GM12878 (cell line): ENCODE results near the gene WSCD1. TPM values are rescaled to one million over a fixed set of nuclear protein-coding genes. Genes with fewer than 3 reads are reported as not detected.

Experiments
- ATAC-seq: fragments of 200-7000 bp; cut with Tn5 transposase; 3 replicates; pipeline ENCODE4 v1.9.1; 2020; ENCODE audit warnings: mild to moderate bottlenecking, moderate library complexity
- BruUV-seq: library from RNA; stranded (reverse); fragments of 400-500 nt; replicated peaks from 2 replicates; lab custom pipeline; 2021; lab: Mats Ljungman, UMichigan
- CTCF ChIA-PET: fragments of 300-600 bp; sonication (Branson Sonifier 250); formaldehyde crosslinking; extraction: SDS; loops from one replicate; lab custom pipeline; 2021; ENCODE audit warnings: inconsistent platforms; lab: Yijun Ruan, JAX
- POLR2A ChIA-PET: fragments of 350-600 bp; formaldehyde crosslinking; extraction: SDS; loops from one replicate; lab custom pipeline; 2021; ENCODE audit warnings: inconsistent platforms; lab: Charles Lee
- RAD21 ChIA-PET: fragments of 300-600 bp; sonication (Branson Sonifier 250); formaldehyde crosslinking; loops from one replicate; lab custom pipeline; 2023; ENCODE audit warnings: antibody characterized with exemption; ENCODE audit not compliant: unreplicated experiment; lab: Charles Lee
- SMC1A ChIA-PET: fragments of 300-600 bp; sonication (Branson Sonifier 250); formaldehyde crosslinking; loops from one replicate; lab custom pipeline; 2023; ENCODE audit not compliant: unreplicated experiment, uncharacterized antibody; lab: Charles Lee
- DNase-seq: peaks from one replicate; pipeline ENCODE4 v3.0.0-alpha.2; 2011; ENCODE audit warnings: low read depth, low spot score
- FAIRE-seq: peaks from 3 replicates; lab custom pipeline; 2011; peaks lifted over from hg19 to GRCh38; lab: Jason Lieb, UNC
- H2AFZ ChIP-seq: 2 replicates; pipeline ENCODE4 v1.6.0; 2011; ENCODE audit warnings: low read depth, low read length, control low read depth; ENCODE audit not compliant: control insufficient read depth
- H3K27ac ChIP-seq: 2 replicates; pipeline ENCODE4 v1.5.1; 2011; ENCODE audit warnings: control low read depth; ENCODE audit not compliant: control insufficient read depth, insufficient read depth
- H3K27me3 ChIP-seq, 2 experiments: replicated peaks in 1 of 2; 2 replicates each; pipeline versions ENCODE4 v1.6.0 to v1.6.1; 2011; ENCODE audit warnings: low read length in 1 of 2; ENCODE audit not compliant: control insufficient read depth in 2 of 2, insufficient read depth in 2 of 2
- H3K36me3 ChIP-seq, 2 experiments: 2 replicates each; pipeline ENCODE4 v1.5.1; 2011; ENCODE audit warnings: low read length in 1 of 2; ENCODE audit not compliant: control insufficient read depth in 2 of 2, insufficient read depth in 2 of 2
- H3K4me1 ChIP-seq: 2 replicates; pipeline ENCODE4 v1.6.1; 2011; ENCODE audit warnings: mild to moderate bottlenecking, low read length, moderate library complexity, mixed read lengths; ENCODE audit not compliant: control insufficient read depth, insufficient read depth
- H3K4me2 ChIP-seq: 2 replicates; pipeline ENCODE4 v1.6.0; 2011; ENCODE audit warnings: control low read depth; ENCODE audit not compliant: control insufficient read depth, insufficient read depth
- H3K4me3 ChIP-seq: fragments of 200-600 bp; sonication (generic); 2 replicates; pipeline ENCODE4 v1.5.1; 2016
- H3K79me2 ChIP-seq: 2 replicates; pipeline ENCODE4 v1.6.0; 2011; ENCODE audit warnings: low read length; ENCODE audit not compliant: control insufficient read depth, insufficient read depth
- H3K9ac ChIP-seq: 2 replicates; pipeline ENCODE4 v1.8.0; 2011; ENCODE audit warnings: low read length, control low read depth, mixed read lengths; ENCODE audit not compliant: control insufficient read depth, insufficient read depth
- H3K9me3 ChIP-seq: replicated peaks from 3 replicates; pipeline ENCODE4 v1.5.1; 2011; ENCODE audit warnings: mild to moderate bottlenecking, low read length; ENCODE audit not compliant: control insufficient read depth, insufficient read depth
- H4K20me1 ChIP-seq: 2 replicates; pipeline ENCODE4 v1.6.0; 2011; ENCODE audit not compliant: control insufficient read depth, insufficient read depth
- BHLHE40 ChIP-seq, 2 experiments: fragments of 450-650 bp in 1 of 2; IDR thresholded peaks; 2 replicates each; pipeline ENCODE4 v1.6.1; 2011 to 2017; ENCODE audit warnings: low read depth in 2 of 2, borderline replicate concordance in 1 of 2, improper control_type of control experiment in 1 of 2, low read length in 1 of 2, mild to moderate bottlenecking in 1 of 2
- FOXK2 ChIP-seq: fragments of 450-650 bp; IDR thresholded peaks from 2 replicates; pipeline ENCODE4 v1.6.1; 2017; ENCODE audit warnings: mild to moderate bottlenecking, moderate library complexity
- FOXM1 ChIP-seq: IDR thresholded peaks from 2 replicates; pipeline ENCODE4 v1.6.1; 2012; ENCODE audit warnings: low read depth, mild to moderate bottlenecking, inconsistent platforms, low read length, moderate library complexity
- GABPA ChIP-seq: IDR thresholded peaks from 2 replicates; pipeline ENCODE4 v1.6.1; 2014; ENCODE audit warnings: antibody characterized with exemption, low read depth, mild to moderate bottlenecking, inconsistent platforms
- GATAD2B ChIP-seq: fragments of 450-650 bp; conservative IDR thresholded peaks from 2 replicates; pipeline ENCODE4 v1.6.1; 2017; ENCODE audit warnings: low read depth, mild to moderate bottlenecking, moderate library complexity
- KAT2A ChIP-seq: conservative IDR thresholded peaks from 2 replicates; pipeline ENCODE4 v1.6.1; 2011; ENCODE audit warnings: low read depth, low read length; ENCODE audit not compliant: control insufficient read depth
- NBN ChIP-seq: fragments of 450-650 bp; IDR thresholded peaks from 2 replicates; pipeline ENCODE4 v1.6.1; 2016
- NFXL1 ChIP-seq: fragments of 450-650 bp; IDR thresholded peaks from 2 replicates; pipeline ENCODE4 v1.6.1; 2017; ENCODE audit warnings: antibody characterized with exemption, mild to moderate bottlenecking, borderline replicate concordance
- NR2C2 ChIP-seq: IDR thresholded peaks from 2 replicates; pipeline ENCODE4 v1.6.1; 2011; ENCODE audit warnings: borderline replicate concordance, low read depth; ENCODE audit not compliant: control insufficient read depth, insufficient read length
- PAX5 ChIP-seq: IDR thresholded peaks from 2 replicates; pipeline ENCODE4 v1.6.1; 2011; ENCODE audit warnings: low read depth, low read length, borderline replicate concordance
- RBBP5 ChIP-seq: fragments of 200-600 bp; sonication (generic); conservative IDR thresholded peaks from 2 replicates; pipeline ENCODE4 v1.6.1; 2016
- SMC3 ChIP-seq: IDR thresholded peaks from 2 replicates; pipeline ENCODE4 v1.6.1; 2011; ENCODE audit warnings: low read length, improper control_type of control experiment, borderline replicate concordance
- SREBF1 ChIP-seq: IDR thresholded peaks from 2 replicates; pipeline ENCODE4 v1.6.1; 2012; ENCODE audit warnings: mild to moderate bottlenecking, low read length
- STAT1 ChIP-seq: fragments of 450-650 bp; conservative IDR thresholded peaks from 2 replicates; pipeline ENCODE4 v1.6.1; 2014; ENCODE audit warnings: antibody characterized with exemption, mild to moderate bottlenecking
- YBX1 ChIP-seq: fragments of 450-650 bp; IDR thresholded peaks from 2 replicates; pipeline ENCODE4 v1.6.1; 2016; ENCODE audit warnings: antibody characterized with exemption
- ZNF384 ChIP-seq: IDR thresholded peaks from 2 replicates; pipeline ENCODE4 v1.6.1; 2012; ENCODE audit warnings: low read depth, mild to moderate bottlenecking, low read length, improper control_type of control experiment, borderline replicate concordance
- ZSCAN29 ChIP-seq: fragments of 450-650 bp; IDR thresholded peaks from 2 replicates; pipeline ENCODE4 v1.6.1; 2017; ENCODE audit warnings: mild to moderate bottlenecking, moderate library complexity
- WGBS: methylation state at CpG from one replicate; pipeline ENCODE4 v1.1.6; 2016; ENCODE audit warnings: low lambda C conversion rate; ENCODE audit not compliant: insufficient replicate concordance, insufficient coverage; ENCODE audit errors: missing lambda C conversion rate; 5-methylcytosine and 5-hydroxymethylcytosine counted together
- in situ Hi-C: fragments of 300-500 bp; cut with MboI; formaldehyde crosslinking; loops from 9 replicates; pipeline ENCODE4 v1.14.3; 2018; ENCODE audit warnings: mixed read lengths
- intact Hi-C: fragments of 100-400 bp; cut with micrococcal nuclease; formaldehyde crosslinking; loops from one replicate; pipeline ENCODE4 v1.14.2; 2022; ENCODE audit not compliant: unreplicated experiment
- polyA plus RNA-seq, 11 experiments: library from polyadenylated mRNA; depleted of rRNA in 4 of 11; unstranded in 6 of 11; stranded (reverse) in 5 of 11; fragments of >200 nt; fragmentation: Nextera tagmentation in 4 of 11; fragmentation: Illumina TruSeq in 1 of 11; extraction: Ambion mirVana in 4 of 11; extraction: Trizol in 1 of 11; gene quantifications; 1 replicate in 1 of 11; 2 replicates in 10 of 11; pipeline versions ENCODE4 v1.2.1 to v1.2.3, GENCODE V29; 2011 to 2016; ENCODE audit warnings: inconsistent platforms in 2 of 11, missing spikeins in 2 of 11, low read depth in 1 of 11
- total RNA-seq, 4 experiments: library from RNA; depleted of rRNA in 3 of 4; stranded (reverse); fragments of >200 nt in 3 of 4; fragmentation: Illumina TruSeq in 1 of 4; extraction: Trizol in 1 of 4; gene quantifications; 2 replicates each; pipeline versions ENCODE4 v1.2.1 to v1.2.3, GENCODE V29; 2013 to 2021

Gene WSCD1
- total and polyA plus RNA-seq, 10 of the 15 experiments (the other 5 are each of a cell fraction or from before 2014, with no cell fraction given), result 0.01 to 0.16 TPM; not detected in 8

DNA sequence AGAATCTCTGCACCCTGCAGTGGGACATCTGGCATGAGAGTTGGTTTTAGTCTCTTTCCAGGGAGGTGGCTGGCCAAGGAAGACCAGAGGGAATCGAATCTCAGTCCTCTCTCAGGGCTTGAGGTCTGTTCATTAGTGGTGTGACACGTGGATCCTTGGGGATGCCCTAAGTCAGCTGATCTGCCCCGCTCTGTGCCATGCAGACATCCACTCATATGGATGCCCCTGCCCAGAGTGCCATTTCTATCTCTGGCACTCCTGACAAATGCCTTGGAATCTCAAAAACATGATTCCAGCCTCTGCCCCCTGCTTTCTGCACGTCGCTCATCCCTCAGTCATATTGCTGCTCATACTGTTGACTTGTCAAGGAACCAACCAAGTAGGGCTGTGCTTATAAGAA is 38.8 kb downstream of the WSCD1 start:
- no TSS peak for BruUV-seq
- POLR2A ChIA-PET, result no interaction called here
- in situ Hi-C loops, result no loop called here
- CTCF ChIA-PET, result no interaction called here
- Histone ChIP-seq H3K4me3 (no peak overlapping the region), H3K27ac (no peak overlapping the region), H2AFZ (no peak overlapping the region), H3K9me3 (no peaks in the 10 kb centered on the region)
- FAIRE-seq, result no peak
- SMC1A ChIA-PET, result no interaction called here
- TF ChIP-seq GABPA, result no peak
- TF ChIP-seq NBN, result no peak
- no peak for TF ChIP-seq BHLHE40 (IDR thresholded peaks at IDR 0.05; ENCODE audit: borderline replicate concordance in 1 of 2, low read depth in 2 of 2, low read length in 1 of 2)
- no peak for TF ChIP-seq ZSCAN29
- no peak for TF ChIP-seq SREBF1
- TF ChIP-seq STAT1, result no peak
- no peak for TF ChIP-seq SMC3
- TF ChIP-seq KAT2A, result no peak
- TF ChIP-seq RBBP5, result no peak
- TF ChIP-seq, all 136 proteins: peak for 0
- Histone ChIP-seq H3K36me3 (no peaks in the 10 kb centered on the region), H3K4me2 (no peak overlapping the region), H3K79me2 (no peaks in the 10 kb centered on the region), H3K27me3 (no peaks in the 10 kb centered on the region; a peak in 1 of 4 replicates), H4K20me1 (no peaks in the 10 kb centered on the region), H3K4me1 (peaks cover 14% of the 10 kb centered on the region), H3K9ac (no peak overlapping the region)
- intact Hi-C loops, result no loop called here
- 29% methylated on average over 5 of the region's 5 CpGs for WGBS
- RAD21 ChIA-PET, result no interaction called here
- DNase-seq, result no peak
- no peak for ATAC-seq

- H3K79me2 ChIP-seq, result no peaks in the 10 kb centered on the region
- TF ChIP-seq NFXL1, result no peak
- no peak for TF ChIP-seq YBX1
- TF ChIP-seq KAT2A, result no peak
- no peak for TF ChIP-seq GATAD2B
- TF ChIP-seq ZNF384, result no peak
- TF ChIP-seq FOXM1, result no peak
- TF ChIP-seq FOXK2, result no peak
- TF ChIP-seq PAX5, result no peak
- TF ChIP-seq NR2C2, result no peak
- TF ChIP-seq, all 136 proteins: peak for 0
- intact Hi-C loops (no loop called here), in situ Hi-C loops (no loop called here)
- no peak overlapping the region for H3K4me2 ChIP-seq
- BruUV-seq, result no TSS peak
- H3K9me3 ChIP-seq, result no peaks in the 10 kb centered on the region
- no peak for ATAC-seq
- POLR2A ChIA-PET, result no interaction called here
- SMC1A ChIA-PET, result no interaction called here
- peaks cover 14% of the 10 kb centered on the region for H3K4me1 ChIP-seq
- H3K9ac ChIP-seq, result no peak overlapping the region
- RAD21 ChIA-PET, result no interaction called here
- CTCF ChIA-PET, result no interaction called here
- no peaks in the 10 kb centered on the region for H3K36me3 ChIP-seq
- no peak for DNase-seq
- 35% methylated on average over 4 of the region's 4 CpGs for WGBS
- no peak for FAIRE-seq
- H3K27me3 ChIP-seq, result no peaks in the 10 kb centered on the region; a peak in 1 of 4 replicates
- no peak overlapping the region for H3K27ac ChIP-seq
- no peak overlapping the region for H3K4me3 ChIP-seq
- no peaks in the 10 kb centered on the region for H4K20me1 ChIP-seq
- H2AFZ ChIP-seq, result no peak overlapping the region
Observed at GRCh38 chr17:6109536-6109935, 39.4 kb downstream of the WSCD1 start.
